ENCODE measurements around the gene RELB.
"Not testable (repeated sequence)": the region's sequence is repeated elsewhere in the genome, so short reads cannot be mapped to it uniquely, and the experiment has no call there.

RELB gene

GRCh38 chr19:45001087-45001739, at the start of gene RELB:
Gene RELB (plus strand): TSS chr19:45001464. CDS start chr19:45001580, 116 bp downstream.
- DNase-seq (ENCODE audit: low spot score) = peak; percentile 85

- no peak for DNase-seq (ENCODE audit: low spot score)
Measured at GRCh38 chr19:44954278-44954648, 47.0 kb upstream of the RELB start.

- peak; percentile 96 for DNase-seq (ENCODE audit: low spot score)
Measured at GRCh38 chr19:44954649-44955504, 46.4 kb upstream of the RELB start, which contains the start of gene CLPTM1. Gene CLPTM1 (plus strand): TSS chr19:44955380. CDS start chr19:44955396, 16 bp downstream.

- no peak for DNase-seq (ENCODE audit: low spot score)
Measured at GRCh38 chr19:44955505-44956439, 45.5 kb upstream of the RELB start.

- DNase-seq (ENCODE audit: low spot score) = no peak
Measured at GRCh38 chr19:44957526-44957925, 43.7 kb upstream of the RELB start.

GRCh38 chr19:44958090-44958489, 43.2 kb upstream of the RELB start:
- DNase-seq (ENCODE audit: low spot score) = no peak

GRCh38 chr19:44959691-44960090, 41.6 kb upstream of the RELB start:
- DNase-seq (ENCODE audit: low spot score) = no peak

GRCh38 chr19:44960906-44961728, 40.1 kb upstream of the RELB start:
- DNase-seq (ENCODE audit: low spot score) = no peak

- DNase-seq (ENCODE audit: low spot score) = no peak
Measured at GRCh38 chr19:44961821-44962220, 39.4 kb upstream of the RELB start.

- no peak for DNase-seq (ENCODE audit: low spot score)
Measured at GRCh38 chr19:44968118-44968517, 33.1 kb upstream of the RELB start.

- no peak for DNase-seq (ENCODE audit: low spot score)
Measured at GRCh38 chr19:44968670-44969069, 32.6 kb upstream of the RELB start.

GRCh38 chr19:44969437-44969836, 31.8 kb upstream of the RELB start:
- DNase-seq (ENCODE audit: low spot score) = no peak

- DNase-seq (ENCODE audit: low spot score) = not testable (repeated sequence)
Measured at GRCh38 chr19:44971451-44971850, 29.8 kb upstream of the RELB start.

GRCh38 chr19:44972802-44973201, 28.5 kb upstream of the RELB start:
- DNase-seq (ENCODE audit: low spot score) = no peak

GRCh38 chr19:44973982-44974735, 27.1 kb upstream of the RELB start:
- no peak for DNase-seq (ENCODE audit: low spot score)

GRCh38 chr19:44974857-44975256, 26.4 kb upstream of the RELB start:
- DNase-seq (ENCODE audit: low spot score) = no peak

- DNase-seq (ENCODE audit: low spot score) = no peak
Measured at GRCh38 chr19:44975444-44975843, 25.8 kb upstream of the RELB start.

- DNase-seq (ENCODE audit: low spot score) = no peak
Measured at GRCh38 chr19:44984005-44984404, 17.3 kb upstream of the RELB start.

- no peak for DNase-seq (ENCODE audit: low spot score)
Measured at GRCh38 chr19:44985445-44985844, 15.8 kb upstream of the RELB start.

GRCh38 chr19:44986389-44986788, 14.9 kb upstream of the RELB start:
- DNase-seq (ENCODE audit: low spot score) = no peak
